CD14-positive monocyte (primary cell): ENCODE measurements around the gene A2M. TPM values are rescaled to one million over a fixed set of nuclear protein-coding genes. Genes with fewer than 3 reads are reported as not detected.
A peak's percentile ranks its signal among the peaks of the same experiment; 100 is the strongest.

ENCODE experiments used
- DNase-seq, 3 donors: peaks; one replicate each; pipeline ENCODE4 v3.0.0-alpha.2; 2011 to 2022
- H2AFZ ChIP-seq: 2 replicates; pipeline ENCODE4 v1.6.0; 2012; ENCODE audit warnings: mild to moderate bottlenecking, low read depth, low read length, inconsistent platforms; ENCODE audit not compliant: insufficient read depth, poor library complexity, severe bottlenecking
- H3K27ac ChIP-seq, 2 donors: 1 replicate in 1 of 2; 2 replicates in 1 of 2; pipeline ENCODE4 v1.5.1; 2012 to 2013; ENCODE audit warnings: low read length in 2 of 2, control low read depth in 1 of 2, inconsistent platforms in 1 of 2, low read depth in 1 of 2, mild to moderate bottlenecking in 1 of 2
- H3K27me3 ChIP-seq, 2 donors: one replicate each; pipeline versions ENCODE4 v1.6.0 to v1.6.1; 2011 to 2013; ENCODE audit warnings: low read length in 2 of 2; ENCODE audit not compliant: control insufficient read depth in 2 of 2, insufficient read depth in 2 of 2
- H3K36me3 ChIP-seq, 2 donors: replicated peaks in 1 of 2; 1 replicate in 1 of 2; 2 replicates in 1 of 2; pipeline versions ENCODE4 v1.5.1 to v1.6.1; 2012 to 2013; ENCODE audit warnings: low read length in 2 of 2, control low read depth in 1 of 2, inconsistent platforms in 1 of 2, mild to moderate bottlenecking in 1 of 2; ENCODE audit not compliant: insufficient read depth in 2 of 2, control insufficient read depth in 1 of 2
- H3K4me1 ChIP-seq, 2 donors: 1 replicate in 1 of 2; 2 replicates in 1 of 2; pipeline versions ENCODE4 v1.5.1 to v1.6.1; 2012 to 2013; ENCODE audit warnings: low read length in 2 of 2, control low read depth in 1 of 2, inconsistent platforms in 1 of 2, mild to moderate bottlenecking in 1 of 2, moderate library complexity in 1 of 2; ENCODE audit not compliant: insufficient read depth in 2 of 2, control insufficient read depth in 1 of 2
- H3K4me2 ChIP-seq: replicated peaks from 2 replicates; pipeline ENCODE3; 2012; ENCODE audit warnings: low read length, moderate library complexity, mild to moderate bottlenecking; ENCODE audit not compliant: poor library complexity, severe bottlenecking; ENCODE audit errors: extremely low read depth
- H3K4me3 ChIP-seq, 3 experiments: fragments of 200-600 bp in 1 of 3; sonication (generic) in 1 of 3; replicated peaks in 1 of 3; 1 replicate in 2 of 3; 2 replicates in 1 of 3; pipeline ENCODE4 v1.5.1; 2011 to 2013; ENCODE audit warnings: low read length in 3 of 3, mild to moderate bottlenecking in 3 of 3, control low read depth in 2 of 3, low read depth in 2 of 3, inconsistent platforms in 1 of 3, moderate library complexity in 1 of 3
- H3K79me2 ChIP-seq: 2 replicates; pipeline ENCODE4 v1.6.0; 2012; ENCODE audit warnings: mild to moderate bottlenecking, control low read depth, inconsistent platforms, low read length, moderate library complexity; ENCODE audit not compliant: insufficient read depth
- H3K9ac ChIP-seq: 2 replicates; pipeline ENCODE4 v1.6.0; 2017; ENCODE audit warnings: low read length, mild to moderate bottlenecking; ENCODE audit not compliant: insufficient read depth, poor library complexity, severe bottlenecking
- H3K9me3 ChIP-seq, 2 donors: replicated peaks in 1 of 2; 1 replicate in 1 of 2; 2 replicates in 1 of 2; pipeline versions ENCODE4 v1.5.1 to v1.6.1; 2012 to 2013; ENCODE audit warnings: low read length in 2 of 2, control low read depth in 1 of 2; ENCODE audit not compliant: control insufficient read depth in 1 of 2, insufficient read depth in 1 of 2
- H4K20me1 ChIP-seq: 2 replicates; pipeline ENCODE4 v1.6.0; 2012; ENCODE audit warnings: mild to moderate bottlenecking, low read length, control low read depth, moderate library complexity; ENCODE audit not compliant: insufficient read depth
- H3K27ac Mint-ChIP-seq, 7 donors: one replicate each; pipeline ENCODE4 v1.8.0; 2020; ENCODE audit warnings: mild to moderate bottlenecking in 7 of 7, mixed read lengths in 7 of 7, moderate library complexity in 6 of 7, inconsistent platforms in 2 of 7
- H3K27me3 Mint-ChIP-seq, 3 donors: one replicate each; pipeline ENCODE4 v1.8.0; 2021 to 2022; ENCODE audit warnings: low read depth in 3 of 3, mild to moderate bottlenecking in 3 of 3, mixed read lengths in 3 of 3, moderate library complexity in 3 of 3, inconsistent platforms in 1 of 3
- H3K36me3 Mint-ChIP-seq, 2 donors: one replicate each; pipeline ENCODE4 v1.8.0; 2020; ENCODE audit warnings: mixed read lengths in 2 of 2, inconsistent platforms in 1 of 2, mild to moderate bottlenecking in 1 of 2
- H3K4me1 Mint-ChIP-seq: one replicate; pipeline ENCODE4 v1.8.0; 2020; ENCODE audit warnings: mild to moderate bottlenecking, mixed read lengths
- H3K4me3 Mint-ChIP-seq, 2 donors: one replicate each; pipeline ENCODE4 v1.8.0; 2020; ENCODE audit warnings: mild to moderate bottlenecking in 2 of 2, mixed read lengths in 2 of 2, moderate library complexity in 1 of 2
- H3K9me3 Mint-ChIP-seq, 7 donors: one replicate each; pipeline ENCODE4 v1.8.0; 2020 to 2022; ENCODE audit warnings: mixed read lengths in 7 of 7, mild to moderate bottlenecking in 6 of 7, moderate library complexity in 6 of 7, inconsistent platforms in 2 of 7
- CTCF ChIP-seq: fragments of 200-600 bp; IDR thresholded peaks from one replicate; pipeline ENCODE4 v1.8.0; 2022; ENCODE audit warnings: antibody characterized with exemption, mild to moderate bottlenecking
- WGBS: methylation state at CpG from one replicate; pipeline ENCODE4 v1.1.5; 2013; ENCODE audit warnings: missing lambda C conversion rate; ENCODE audit not compliant: insufficient coverage; 5-methylcytosine and 5-hydroxymethylcytosine counted together
- intact Hi-C, 2 donors: fragments of 100-400 bp; cut with micrococcal nuclease; formaldehyde crosslinking; loops; one replicate each; pipeline versions ENCODE4 v1.15.0 to v1.15.1; 2023
- polyA plus RNA-seq, 3 donors: library from polyadenylated mRNA; depleted of rRNA in 1 of 3; unstranded in 2 of 3; stranded (reverse) in 1 of 3; fragments of 300-500 nt in 2 of 3; fragments of >200 nt in 1 of 3; fragmentation: Illumina TruSeq in 2 of 3; gene quantifications; 1 replicate in 2 of 3; 2 replicates in 1 of 3; pipeline ENCODE4 v1.2.3, GENCODE V29; 2012 to 2021

Gene A2M
- polyA plus RNA-seq, 3 donors = 0.12 to 1.2 TPM; not detected in 1

GRCh38 chr12:9104087-9104486 lies 11.6 kb downstream of the A2M start:
- no peaks in the 10 kb centered on the region for H3K36me3 Mint-ChIP-seq
- H2AFZ ChIP-seq = no peak overlapping the region
- H3K4me3 Mint-ChIP-seq = no peak overlapping the region
- no peaks in the 10 kb centered on the region for H3K4me1 Mint-ChIP-seq
- no peak overlapping the region for H3K9ac ChIP-seq
- intact Hi-C loops = no loop called here
- no peaks in the 10 kb centered on the region for H3K79me2 ChIP-seq
- no peak overlapping the region for H3K4me2 ChIP-seq
- H3K27ac Mint-ChIP-seq = no peak overlapping the region
- H3K27ac ChIP-seq = no peak overlapping the region
- no peaks in the 10 kb centered on the region for H3K4me1 ChIP-seq
- WGBS = no CpG with 5 or more reads among the region's 4 CpGs
- no peak for DNase-seq
- no peaks in the 10 kb centered on the region for H4K20me1 ChIP-seq
- TF ChIP-seq CTCF = no peak
- no peaks in the 10 kb centered on the region for H3K36me3 ChIP-seq
- no peaks in the 10 kb centered on the region for H3K27me3 ChIP-seq
- H3K4me3 ChIP-seq = no peak overlapping the region
- H3K9me3 Mint-ChIP-seq = no peaks in the 10 kb centered on the region
- H3K27me3 Mint-ChIP-seq = no peaks in the 10 kb centered on the region
- H3K9me3 ChIP-seq = no peaks in the 10 kb centered on the region

- Histone ChIP-seq H3K36me3 (no peaks in the 10 kb centered on the region), H3K27ac (no peak overlapping the region), H3K9me3 (no peaks in the 10 kb centered on the region), H4K20me1 (no peaks in the 10 kb centered on the region), H3K4me2 (no peak overlapping the region), H3K79me2 (no peaks in the 10 kb centered on the region), H3K9ac (no peak overlapping the region), H3K4me1 (no peaks in the 10 kb centered on the region), H2AFZ (no peak overlapping the region), H3K27me3 (no peaks in the 10 kb centered on the region), H3K4me3 (no peak overlapping the region)
- no peak overlapping the region for H3K27ac Mint-ChIP-seq
- no CpG with 5 or more reads among the region's 4 CpGs for WGBS
- peak in 1 of 3 donors; percentile 58 for DNase-seq
- intact Hi-C loops = no loop called here
- TF ChIP-seq CTCF = no peak
- no peaks in the 10 kb centered on the region for H3K36me3 Mint-ChIP-seq
- H3K9me3 Mint-ChIP-seq = no peaks in the 10 kb centered on the region
- no peak overlapping the region for H3K4me3 Mint-ChIP-seq
- H3K4me1 Mint-ChIP-seq = no peaks in the 10 kb centered on the region
- no peaks in the 10 kb centered on the region for H3K27me3 Mint-ChIP-seq
Observed at GRCh38 chr12:9103050-9103849, 12.5 kb downstream of the A2M start.
